Thoracic aorta (tissue), 2 donors: ENCODE results near the gene GABRB2. TPM values are rescaled to one million over a fixed set of nuclear protein-coding genes. Genes with fewer than 3 reads are reported as not detected.

Source experiments
- ATAC-seq: fragments of 150-250 bp; one replicate; pipeline ENCODE4 v1.8.0; 2017; ENCODE audit warnings: low read depth; ENCODE audit not compliant: insufficient number of reproducible peaks, low FRiP score
- DNase-seq: peaks from one replicate; pipeline ENCODE4 v3.0.0-alpha.2; 2020; ENCODE audit warnings: low spot score
- H3K27ac ChIP-seq, 2 donors: fragments of 200-600 bp; sonication (generic); 1 replicate in 1 of 2; 2 replicates in 1 of 2; pipeline ENCODE4 v1.5.1; 2016; ENCODE audit warnings: mild to moderate bottlenecking in 2 of 2, moderate library complexity in 2 of 2
- H3K27me3 ChIP-seq: fragments of 200-600 bp; sonication (generic); replicated peaks from 2 replicates; pipeline ENCODE4 v1.6.0; 2016; ENCODE audit warnings: mild to moderate bottlenecking; ENCODE audit not compliant: insufficient read depth
- H3K36me3 ChIP-seq: fragments of 200-600 bp; sonication (generic); one replicate; pipeline ENCODE4 v1.5.1; 2016
- H3K4me1 ChIP-seq, 2 donors: fragments of 200-600 bp; sonication (generic); 1 replicate in 1 of 2; 2 replicates in 1 of 2; pipeline versions ENCODE4 v1.5.1 to v1.6.0; 2016; ENCODE audit warnings: low read depth in 2 of 2, mild to moderate bottlenecking in 1 of 2; ENCODE audit not compliant: control insufficient read depth in 1 of 2
- H3K4me3 ChIP-seq: fragments of 200-600 bp; sonication (generic); 2 replicates; pipeline ENCODE4 v1.5.1; 2016; ENCODE audit warnings: mild to moderate bottlenecking
- H3K9me3 ChIP-seq: fragments of 200-600 bp; sonication (generic); 2 replicates; pipeline ENCODE4 v1.5.1; 2016
- total RNA-seq, 2 donors: library from RNA; depleted of rRNA; stranded (reverse); fragments of >200 nt; gene quantifications; one replicate each; pipeline versions ENCODE4 v1.1.0 to v1.2.3, GENCODE V29; 2016
- TF ChIP-seq, protein P1 (sequence below): fragments of 200-600 bp; sonication (generic); IDR thresholded peaks from one replicate; pipeline ENCODE4 v1.5.1; 2019; ENCODE audit warnings: antibody characterized with exemption

Gene GABRB2
- total RNA-seq, 2 donors from 2014 or later = 0.27 to 0.78 TPM

DNA sequence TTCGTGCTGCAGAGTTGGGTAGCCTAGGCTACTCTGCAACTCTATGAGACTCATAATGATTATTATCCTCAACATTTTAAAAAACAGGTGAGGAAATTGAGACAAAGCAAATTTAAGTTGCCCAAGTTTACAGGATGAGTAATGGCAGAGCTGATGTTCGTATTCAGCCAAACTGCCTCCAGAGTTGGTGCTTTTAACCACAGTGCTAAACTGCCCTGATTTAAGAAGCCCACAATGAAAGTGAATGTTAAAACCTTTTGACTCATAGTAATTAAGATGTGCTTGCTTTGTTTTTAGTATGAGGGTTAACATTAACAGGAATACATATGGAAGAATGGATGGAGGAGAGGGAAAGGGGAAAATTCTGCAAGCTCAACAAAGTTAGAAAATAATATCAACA, 15.9 kb upstream of the GABRB2 start:
- ATAC-seq (no peak), DNase-seq (no peak)
- Histone ChIP-seq H3K4me1 (no peaks in the 10 kb centered on the region), H3K27me3 (no peaks in the 10 kb centered on the region), H3K27ac (no peak overlapping the region), H3K9me3 (no peaks in the 10 kb centered on the region), H3K36me3 (no peaks in the 10 kb centered on the region), H3K4me3 (no peak overlapping the region)
- TF ChIP-seq, protein P1, sequence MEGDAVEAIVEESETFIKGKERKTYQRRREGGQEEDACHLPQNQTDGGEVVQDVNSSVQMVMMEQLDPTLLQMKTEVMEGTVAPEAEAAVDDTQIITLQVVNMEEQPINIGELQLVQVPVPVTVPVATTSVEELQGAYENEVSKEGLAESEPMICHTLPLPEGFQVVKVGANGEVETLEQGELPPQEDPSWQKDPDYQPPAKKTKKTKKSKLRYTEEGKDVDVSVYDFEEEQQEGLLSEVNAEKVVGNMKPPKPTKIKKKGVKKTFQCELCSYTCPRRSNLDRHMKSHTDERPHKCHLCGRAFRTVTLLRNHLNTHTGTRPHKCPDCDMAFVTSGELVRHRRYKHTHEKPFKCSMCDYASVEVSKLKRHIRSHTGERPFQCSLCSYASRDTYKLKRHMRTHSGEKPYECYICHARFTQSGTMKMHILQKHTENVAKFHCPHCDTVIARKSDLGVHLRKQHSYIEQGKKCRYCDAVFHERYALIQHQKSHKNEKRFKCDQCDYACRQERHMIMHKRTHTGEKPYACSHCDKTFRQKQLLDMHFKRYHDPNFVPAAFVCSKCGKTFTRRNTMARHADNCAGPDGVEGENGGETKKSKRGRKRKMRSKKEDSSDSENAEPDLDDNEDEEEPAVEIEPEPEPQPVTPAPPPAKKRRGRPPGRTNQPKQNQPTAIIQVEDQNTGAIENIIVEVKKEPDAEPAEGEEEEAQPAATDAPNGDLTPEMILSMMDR = no peak

DNA sequence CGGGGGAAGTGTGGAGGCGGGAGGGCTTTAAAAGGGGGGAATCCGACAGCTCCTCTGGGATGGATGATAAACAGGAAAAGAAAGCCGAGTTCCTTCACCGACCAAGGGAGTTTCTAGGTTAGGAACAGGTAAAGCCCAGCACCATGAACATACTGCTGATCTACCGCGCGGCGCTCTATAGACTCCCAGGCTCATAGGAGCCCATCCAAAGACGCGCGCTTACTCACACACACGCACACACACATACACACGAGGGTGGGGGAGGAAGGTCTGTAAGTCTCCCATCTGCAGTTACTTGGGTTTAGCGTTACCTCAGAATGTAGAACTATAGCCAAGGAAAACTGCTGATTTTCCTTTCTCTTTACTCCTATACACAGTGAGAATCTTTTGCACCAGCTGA, 2.6 kb upstream of the GABRB2 start:
- Histone ChIP-seq H3K36me3 (no peaks in the 10 kb centered on the region), H3K27ac (no peak overlapping the region), H3K4me3 (no peak overlapping the region), H3K9me3 (no peaks in the 10 kb centered on the region), H3K4me1 (peaks cover 9 to 27% of the 10 kb centered on the region in 2 donors), H3K27me3 (peaks cover 4% of the 10 kb centered on the region)
- DNase-seq (no peak), ATAC-seq (no peak)
- TF ChIP-seq, protein P1 = no peak

DNA sequence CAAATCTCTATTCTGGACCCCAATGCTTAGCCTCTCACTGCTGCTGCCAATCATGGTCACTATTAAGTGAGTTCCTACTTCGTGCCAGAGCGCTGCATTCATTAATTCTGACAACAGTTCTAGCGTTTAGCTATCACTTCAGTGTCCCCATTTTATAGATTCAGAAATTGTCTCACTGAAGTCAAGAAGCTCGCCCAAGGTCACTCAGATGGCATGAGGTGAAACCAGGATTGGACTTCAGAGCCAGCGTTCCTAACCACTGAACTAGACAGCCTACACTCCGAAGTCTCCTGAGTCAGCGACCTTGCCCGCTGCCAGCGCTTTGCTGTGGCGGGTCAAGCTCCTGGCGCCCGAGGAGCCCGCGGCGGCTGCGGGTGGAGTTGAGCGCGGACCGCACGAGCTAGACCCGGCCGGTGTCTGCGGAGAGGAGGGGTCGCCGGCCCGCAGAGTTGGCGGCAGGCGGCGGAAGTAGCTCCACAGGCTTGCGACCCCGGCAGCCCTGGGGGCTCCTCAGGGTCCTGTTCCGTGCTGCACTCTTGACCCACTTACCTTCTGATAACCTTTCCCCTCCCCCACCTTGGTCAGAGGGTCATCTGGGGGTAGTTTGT, 2.1 kb upstream of the GABRB2 start:
- DNase-seq (no peak), ATAC-seq (no peak)
- TF ChIP-seq, protein P1 = no peak
- no peaks in the 10 kb centered on the region for H3K9me3 ChIP-seq
- no peaks in the 10 kb centered on the region for H3K36me3 ChIP-seq
- no peak overlapping the region for H3K4me3 ChIP-seq
- peaks cover 4% of the 10 kb centered on the region for H3K27me3 ChIP-seq
- peaks cover 9 to 27% of the 10 kb centered on the region in 2 donors for H3K4me1 ChIP-seq
- H3K27ac ChIP-seq = no peak overlapping the region

DNA sequence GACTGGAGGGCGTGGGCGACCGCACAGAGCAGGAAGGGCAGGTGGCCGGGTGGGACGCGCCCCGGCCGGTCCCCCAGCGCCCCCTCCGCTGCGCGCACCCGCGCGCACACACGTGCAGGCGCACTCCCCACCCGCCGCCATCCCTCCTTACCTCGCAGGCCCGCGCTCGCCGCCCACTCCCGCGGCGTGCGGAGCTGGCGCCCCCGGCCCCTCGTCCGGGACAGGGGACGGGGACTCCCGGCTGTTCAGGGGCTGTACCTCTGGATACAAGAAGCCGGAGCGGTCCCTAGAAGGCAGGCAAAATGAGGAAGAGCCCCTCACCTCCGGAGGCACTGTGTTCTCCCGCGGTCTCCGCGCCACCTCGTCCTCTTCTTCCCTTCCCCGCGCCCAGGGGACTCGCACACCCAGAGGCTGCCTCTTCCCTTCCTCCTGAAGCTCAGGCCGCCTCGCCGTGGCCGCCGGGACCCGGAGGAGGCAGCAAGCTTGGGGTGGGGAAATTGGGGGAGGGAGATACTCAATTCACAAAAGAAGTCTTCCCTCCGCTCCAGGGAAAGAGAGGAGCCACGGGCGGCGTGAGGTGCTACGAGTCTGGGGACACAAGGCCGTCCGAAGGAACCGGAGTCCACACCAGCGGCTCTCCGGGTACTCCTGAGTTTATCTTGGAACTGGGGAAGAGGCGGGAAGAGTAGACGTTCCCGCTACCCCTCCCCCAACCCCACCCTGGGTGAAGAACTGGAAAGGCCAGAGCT, 1.4 kb upstream of the GABRB2 start:
- Histone ChIP-seq H3K27me3 (peaks cover 4% of the 10 kb centered on the region), H3K9me3 (no peaks in the 10 kb centered on the region), H3K4me1 (peaks cover 9 to 27% of the 10 kb centered on the region in 2 donors), H3K36me3 (no peaks in the 10 kb centered on the region), H3K4me3 (peak overlapping the region; percentile 65), H3K27ac (no peak overlapping the region)
- no peak for DNase-seq
- TF ChIP-seq, protein P1 = no peak
- ATAC-seq = no peak

DNA sequence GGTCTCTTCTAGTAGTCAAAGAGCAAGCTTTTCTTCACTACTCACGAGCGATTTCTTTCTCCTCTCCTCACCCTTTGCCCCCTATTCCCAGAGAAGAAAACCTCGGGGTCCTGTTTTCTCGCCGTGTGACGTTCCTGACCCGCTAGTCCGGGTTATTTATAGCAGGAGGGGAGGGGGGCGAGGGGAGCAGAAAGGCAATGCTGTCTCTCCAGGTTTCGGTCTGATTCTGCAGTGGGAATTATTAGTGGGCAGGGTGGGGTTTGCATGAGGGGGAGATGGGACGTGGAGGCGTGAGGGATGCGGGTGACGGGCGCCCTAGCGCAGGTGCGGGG, 847 bp upstream of the GABRB2 start:
- ATAC-seq (no peak), DNase-seq (no peak)

More for the DNA sequence above, 847 bp upstream of the GABRB2 start:
- H3K4me1 ChIP-seq = peaks cover 9 to 27% of the 10 kb centered on the region in 2 donors
- H3K27ac ChIP-seq = no peak overlapping the region
- TF ChIP-seq, protein P1 = no peak
- peak overlapping the region; percentile 65 for H3K4me3 ChIP-seq
- no peaks in the 10 kb centered on the region for H3K9me3 ChIP-seq
- H3K36me3 ChIP-seq = no peaks in the 10 kb centered on the region
- H3K27me3 ChIP-seq = peaks cover 4% of the 10 kb centered on the region
